NT2/D1 (cell line): ENCODE results near the gene PRR18.

Experiments used
- DNase-seq: peaks from one replicate; pipeline ENCODE4 v3.0.0-alpha.2; 2011; ENCODE audit warnings: low read depth, low spot score
- H3K27me3 ChIP-seq: 2 replicates; pipeline ENCODE4 v1.6.0; 2011; ENCODE audit warnings: mild to moderate bottlenecking; ENCODE audit not compliant: insufficient read length, insufficient read depth
- H3K36me3 ChIP-seq: 2 replicates; pipeline ENCODE4 v1.6.1; 2011; ENCODE audit warnings: mild to moderate bottlenecking, low read length, mixed read lengths; ENCODE audit not compliant: insufficient read depth, insufficient read length
- H3K4me1 ChIP-seq: 2 replicates; pipeline ENCODE4 v1.5.1; 2011; ENCODE audit not compliant: insufficient read depth, insufficient read length
- H3K4me3 ChIP-seq: 2 replicates; pipeline ENCODE4 v1.5.1; 2011; ENCODE audit warnings: low read depth; ENCODE audit not compliant: insufficient read length
- H3K9ac ChIP-seq: 2 replicates; pipeline ENCODE4 v1.6.0; 2011; ENCODE audit warnings: low read depth; ENCODE audit not compliant: insufficient read length
- H3K9me3 ChIP-seq: 2 replicates; pipeline ENCODE4 v1.5.1; 2011; ENCODE audit warnings: mild to moderate bottlenecking, low read length; ENCODE audit not compliant: insufficient read depth
- SUZ12 ChIP-seq: IDR thresholded peaks from 2 replicates; pipeline ENCODE4 v1.6.1; 2011; ENCODE audit not compliant: insufficient read length, insufficient read depth; ENCODE audit errors: extremely low read depth
- YY1 ChIP-seq: IDR thresholded peaks from 2 replicates; pipeline ENCODE4 v1.6.1; 2011; ENCODE audit not compliant: insufficient read length, insufficient read depth
- ZNF274 ChIP-seq: IDR thresholded peaks from 2 replicates; pipeline ENCODE4 v1.6.1; 2011; ENCODE audit warnings: mild to moderate bottlenecking, low read depth, low read length

PRR18 gene

GRCh38 chr6:166318227-166318626 is 10.0 kb upstream of the PRR18 start:
- no peak for DNase-seq
- Histone ChIP-seq H3K9me3 (no peaks in the 10 kb centered on the region), H3K9ac (no peak overlapping the region), H3K4me3 (no peak overlapping the region), H3K36me3 (peaks cover 22% of the 10 kb centered on the region), H3K4me1 (no peaks in the 10 kb centered on the region), H3K27me3 (no peaks in the 10 kb centered on the region)
- TF ChIP-seq YY1, result no peak
- TF ChIP-seq ZNF274, result no peak
- no peak for TF ChIP-seq SUZ12

- no peaks in the 10 kb centered on the region for H3K9me3 ChIP-seq
- no peaks in the 10 kb centered on the region for H3K27me3 ChIP-seq
- H3K4me1 ChIP-seq, result no peaks in the 10 kb centered on the region
- no peak for DNase-seq
- TF ChIP-seq YY1 (no peak), SUZ12 (no peak), ZNF274 (no peak)
- no peak overlapping the region for H3K9ac ChIP-seq
- H3K36me3 ChIP-seq, result peaks cover 16% of the 10 kb centered on the region
- H3K4me3 ChIP-seq, result no peak overlapping the region
Observed at GRCh38 chr6:166317261-166318212, 9.3 kb upstream of the PRR18 start.

DNA sequence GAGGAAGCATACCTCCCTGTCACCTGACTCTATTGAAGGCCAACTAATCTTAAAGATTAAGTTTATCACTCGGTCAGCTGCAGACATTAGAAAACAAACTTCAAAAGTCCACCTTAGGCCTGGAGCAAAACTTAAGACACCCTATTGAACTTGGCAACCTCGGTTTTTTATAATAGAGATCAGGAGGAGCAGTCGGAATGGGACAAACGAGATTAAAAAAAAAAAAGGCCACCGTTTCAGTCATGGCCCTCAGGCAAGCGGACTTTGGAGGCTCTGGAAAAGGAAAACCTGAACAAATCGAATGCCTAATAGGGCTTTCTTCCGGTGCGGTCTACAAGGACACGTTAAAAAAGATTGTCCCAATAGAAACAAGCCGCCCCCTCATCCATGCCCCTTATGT is 7.2 kb upstream of the PRR18 start:
- Histone ChIP-seq H3K27me3 (no peaks in the 10 kb centered on the region), H3K4me1 (no peaks in the 10 kb centered on the region), H3K4me3 (no peak overlapping the region), H3K9ac (no peak overlapping the region), H3K36me3 (peaks cover 4% of the 10 kb centered on the region), H3K9me3 (no peaks in the 10 kb centered on the region)
- no peak for DNase-seq
- TF ChIP-seq YY1, result no peak
- no peak for TF ChIP-seq SUZ12

GRCh38 chr6:166314454-166314853 is 6.3 kb upstream of the PRR18 start:
- peaks cover 10% of the 10 kb centered on the region for H3K27me3 ChIP-seq
- no peak for DNase-seq
- no peak overlapping the region for H3K9ac ChIP-seq
- no peaks in the 10 kb centered on the region for H3K9me3 ChIP-seq
- peaks cover 4% of the 10 kb centered on the region for H3K36me3 ChIP-seq
- H3K4me3 ChIP-seq, result no peak overlapping the region
- H3K4me1 ChIP-seq, result peaks cover under 1% of the 10 kb centered on the region
- no peak for TF ChIP-seq ZNF274
- no peak for TF ChIP-seq SUZ12
- TF ChIP-seq YY1, result no peak

DNA sequence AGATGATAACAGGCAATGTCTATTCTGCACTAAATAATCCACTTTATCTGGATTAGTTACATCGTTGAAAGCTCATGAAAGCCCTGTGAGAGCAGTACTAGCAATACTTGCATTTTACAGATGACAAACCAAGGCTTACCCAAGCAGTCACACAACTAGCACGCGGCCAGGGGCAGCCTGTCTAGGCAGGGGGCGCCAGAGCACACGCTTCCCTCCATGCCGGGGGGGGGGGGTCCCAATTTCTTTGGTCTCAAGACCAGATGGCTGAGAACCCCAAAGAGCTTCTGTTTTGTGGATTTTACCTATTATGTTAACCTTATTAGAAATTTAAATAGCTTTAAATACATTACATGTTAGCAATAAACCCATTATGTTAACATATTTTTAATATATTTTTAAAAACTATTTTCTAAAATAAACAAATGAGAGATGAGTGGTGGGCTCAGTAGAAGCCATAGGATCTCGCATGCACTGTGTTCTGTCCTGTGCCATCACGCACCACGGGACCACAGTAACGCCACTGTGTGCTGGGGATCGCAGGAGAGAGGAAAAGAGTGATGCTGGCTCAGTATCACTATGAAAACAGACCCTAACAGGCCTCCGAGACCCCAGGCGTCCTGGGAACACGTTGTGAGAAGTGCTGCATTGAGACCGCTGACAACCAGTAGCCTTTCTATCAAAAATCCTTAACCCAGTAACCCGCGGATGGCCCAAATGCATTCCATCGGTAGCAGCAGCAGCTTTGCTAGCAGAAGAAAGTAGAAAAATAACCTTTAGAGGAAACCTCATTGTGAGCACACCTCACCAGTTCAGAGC is 5.3 kb upstream of the PRR18 start:
- Histone ChIP-seq H3K27me3 (peaks cover 20% of the 10 kb centered on the region), H3K4me1 (peaks cover 4% of the 10 kb centered on the region), H3K9me3 (no peaks in the 10 kb centered on the region), H3K9ac (no peak overlapping the region), H3K36me3 (no peaks in the 10 kb centered on the region), H3K4me3 (no peak overlapping the region)
- DNase-seq, result no peak
- TF ChIP-seq SUZ12 (no peak), YY1 (no peak), ZNF274 (no peak)

DNA sequence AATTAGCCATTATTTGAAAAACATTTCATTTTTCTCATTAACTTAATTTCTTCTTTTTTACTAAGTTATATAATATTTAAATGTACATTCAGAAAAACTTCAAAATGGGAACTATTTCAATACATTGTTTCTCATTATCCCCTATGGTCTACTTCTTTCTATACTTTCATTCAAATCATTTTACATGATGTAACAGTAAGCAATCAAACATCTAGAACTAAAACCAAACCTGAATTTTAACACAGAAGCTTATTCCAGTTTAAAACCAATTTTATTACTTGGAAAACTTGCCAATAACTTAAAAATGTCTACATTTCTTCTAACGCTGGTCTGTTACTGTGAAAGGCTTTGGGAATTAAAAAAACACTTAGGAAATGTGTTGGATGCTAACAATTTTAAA is 4.6 kb upstream of the PRR18 start:
- Histone ChIP-seq H3K36me3 (no peaks in the 10 kb centered on the region), H3K9ac (no peak overlapping the region), H3K4me3 (no peak overlapping the region), H3K4me1 (peaks cover 4% of the 10 kb centered on the region), H3K9me3 (no peaks in the 10 kb centered on the region), H3K27me3 (peaks cover 25% of the 10 kb centered on the region)
- no peak for DNase-seq
- no peak for TF ChIP-seq ZNF274
- no peak for TF ChIP-seq SUZ12
- no peak for TF ChIP-seq YY1

DNA sequence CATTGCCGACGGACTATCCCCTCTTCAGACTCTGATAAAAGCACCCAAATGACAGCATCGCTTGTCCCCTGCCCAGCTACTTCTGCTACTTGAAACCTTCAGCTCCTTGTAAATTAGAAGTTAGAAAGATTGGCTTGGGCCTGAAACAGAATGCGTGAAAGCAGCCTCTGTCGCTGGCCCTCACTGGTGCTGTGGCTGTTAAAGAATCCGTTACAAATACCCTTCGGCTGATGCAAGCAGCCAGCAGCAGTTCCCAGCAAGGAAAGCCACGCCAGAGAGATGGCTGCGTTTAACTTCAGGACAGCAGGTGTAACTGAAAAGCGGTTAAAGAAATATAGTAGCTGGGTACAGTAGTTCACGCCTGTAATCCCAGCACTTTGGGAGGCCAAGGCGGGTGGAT is 2.4 kb upstream of the PRR18 start:
- Histone ChIP-seq H3K4me1 (peaks cover 6% of the 10 kb centered on the region), H3K9me3 (no peaks in the 10 kb centered on the region), H3K4me3 (no peak overlapping the region), H3K27me3 (peaks cover 42% of the 10 kb centered on the region), H3K9ac (no peak overlapping the region), H3K36me3 (no peaks in the 10 kb centered on the region)
- DNase-seq, result no peak
- TF ChIP-seq ZNF274, result no peak
- no peak for TF ChIP-seq SUZ12
- TF ChIP-seq YY1, result no peak
